IMR-90 (cell line): Measurements from ENCODE around the gene ACTRT3. TPM values are rescaled to one million over a fixed set of nuclear protein-coding genes. Genes with fewer than 3 reads are reported as not detected.

Experiments
- ATAC-seq: fragments of 200-7000 bp; cut with Tn5 transposase; 2 replicates; pipeline ENCODE4 v1.9.1; 2020; ENCODE audit warnings: low read depth, mild to moderate bottlenecking, moderate library complexity
- BruUV-seq: library from RNA; stranded (reverse); fragments of 400-500 nt; replicated peaks from 2 replicates; lab custom pipeline; 2021; lab: Mats Ljungman, UMichigan
- CTCF ChIA-PET: fragments of 300-600 bp; formaldehyde crosslinking; extraction: SDS; loops from one replicate; lab custom pipeline; 2021; ENCODE audit warnings: antibody characterized with exemption; lab: Yijun Ruan, JAX
- POLR2A ChIA-PET: fragments of 300-600 bp; sonication (Branson Sonifier 250); formaldehyde crosslinking; loops from one replicate; lab custom pipeline; 2022; ENCODE audit warnings: antibody characterized with exemption; ENCODE audit not compliant: unreplicated experiment; lab: Charles Lee
- DNase-seq: peaks from one replicate; pipeline ENCODE4 v3.0.0; 2013
- H2AFZ ChIP-seq: replicated peaks from 2 replicates; pipeline ENCODE3; 2013; ENCODE audit warnings: low read length, mild to moderate bottlenecking; ENCODE audit not compliant: poor library complexity
- H2AK5ac ChIP-seq: 2 replicates; pipeline ENCODE4 v1.6.1; 2013; ENCODE audit warnings: low read depth, low read length, inconsistent platforms
- H2AK9ac ChIP-seq: replicated peaks from 2 replicates; pipeline ENCODE3; 2013; ENCODE audit warnings: mild to moderate bottlenecking, low read depth, low read length, moderate library complexity; ENCODE audit not compliant: poor library complexity
- H2BK120ac ChIP-seq: 2 replicates; pipeline ENCODE4 v1.6.1; 2013; ENCODE audit warnings: low read depth, low read length, inconsistent platforms
- H2BK15ac ChIP-seq: 3 replicates; pipeline ENCODE4 v1.6.1; 2013; ENCODE audit warnings: low read depth, low read length, inconsistent platforms
- H2BK20ac ChIP-seq: 2 replicates; pipeline ENCODE4 v1.6.1; 2013; ENCODE audit warnings: low read depth, mild to moderate bottlenecking, inconsistent platforms, low read length, moderate library complexity
- H2BK5ac ChIP-seq: 2 replicates; pipeline ENCODE4 v1.6.1; 2013; ENCODE audit warnings: mild to moderate bottlenecking, low read depth, low read length, inconsistent platforms; ENCODE audit not compliant: poor library complexity, severe bottlenecking
- H3K14ac ChIP-seq: replicated peaks from 2 replicates; pipeline ENCODE4 v1.6.1; 2013; ENCODE audit warnings: low read depth, low read length, inconsistent platforms
- H3K18ac ChIP-seq: 2 replicates; pipeline ENCODE4 v1.6.1; 2013; ENCODE audit warnings: low read depth, low read length, control low read depth
- H3K23ac ChIP-seq: 2 replicates; pipeline ENCODE4 v1.6.1; 2013; ENCODE audit warnings: low read depth, low read length, inconsistent platforms
- H3K27ac ChIP-seq: 2 replicates; pipeline ENCODE4 v1.5.1; 2013; ENCODE audit warnings: mild to moderate bottlenecking, control low read depth, low read length; ENCODE audit not compliant: insufficient read depth
- H3K27me3 ChIP-seq: 2 replicates; pipeline ENCODE4 v1.6.1; 2013; ENCODE audit warnings: low read length; ENCODE audit not compliant: control insufficient read depth, insufficient read depth
- H3K36me3 ChIP-seq: 2 replicates; pipeline ENCODE4 v1.6.1; 2013; ENCODE audit warnings: low read length, mixed read lengths; ENCODE audit not compliant: control insufficient read depth, insufficient read depth
- H3K4ac ChIP-seq: 2 replicates; pipeline ENCODE4 v1.6.1; 2013; ENCODE audit warnings: low read depth, low read length, inconsistent platforms
- H3K4me1 ChIP-seq: 2 replicates; pipeline ENCODE4 v1.6.1; 2013; ENCODE audit warnings: low read length, mixed read lengths; ENCODE audit not compliant: control insufficient read depth, insufficient read depth
- H3K4me2 ChIP-seq: 2 replicates; pipeline ENCODE4 v1.6.1; 2013; ENCODE audit warnings: low read depth, mild to moderate bottlenecking, control low read depth, low read length, moderate library complexity
- H3K4me3 ChIP-seq: 2 replicates; pipeline ENCODE4 v1.5.1; 2013; ENCODE audit warnings: low read depth, mild to moderate bottlenecking, control low read depth, low read length, moderate library complexity; ENCODE audit not compliant: insufficient read depth
- H3K56ac ChIP-seq: 2 replicates; pipeline ENCODE4 v1.6.1; 2013; ENCODE audit warnings: low read length, inconsistent platforms; ENCODE audit not compliant: insufficient read depth; ENCODE audit errors: extremely low read depth
- H3K79me1 ChIP-seq, 2 experiments: 2 replicates each; pipeline ENCODE4 v1.6.1; 2013; ENCODE audit warnings: low read length in 2 of 2, inconsistent platforms in 1 of 2, low read depth in 1 of 2
- H3K9ac ChIP-seq: 2 replicates; pipeline ENCODE4 v1.6.1; 2013; ENCODE audit warnings: low read depth, low read length, control low read depth
- H3K9me1 ChIP-seq: 2 replicates; pipeline ENCODE4 v1.6.1; 2013; ENCODE audit warnings: low read length, inconsistent platforms; ENCODE audit not compliant: insufficient read depth
- H3K9me3 ChIP-seq: 2 replicates; pipeline ENCODE4 v1.6.1; 2013; ENCODE audit warnings: low read length; ENCODE audit not compliant: control insufficient read depth, insufficient read depth
- H4K20me1 ChIP-seq: 2 replicates; pipeline ENCODE4 v1.6.1; 2013; ENCODE audit warnings: low read length, inconsistent platforms; ENCODE audit not compliant: insufficient read depth
- H4K5ac ChIP-seq: 2 replicates; pipeline ENCODE4 v1.6.1; 2013; ENCODE audit warnings: mild to moderate bottlenecking, low read depth, low read length, control low read depth
- H4K8ac ChIP-seq, 2 experiments: 2 replicates each; pipeline ENCODE4 v1.6.1; 2013; ENCODE audit warnings: low read depth in 2 of 2, low read length in 2 of 2, control low read depth in 1 of 2, inconsistent platforms in 1 of 2
- H4K91ac ChIP-seq: 2 replicates; pipeline ENCODE4 v1.6.1; 2013; ENCODE audit warnings: low read depth, low read length, inconsistent platforms; ENCODE audit not compliant: insufficient read depth
- BHLHE40 ChIP-seq: fragments of 150-350 bp; IDR thresholded peaks from 2 replicates; pipeline ENCODE4 v1.6.1; 2016; ENCODE audit warnings: mild to moderate bottlenecking, low read depth, low read length
- CEBPB ChIP-seq: IDR thresholded peaks from 2 replicates; pipeline ENCODE4 v1.6.1; 2012; ENCODE audit warnings: low read depth, low read length, improper control_type of control experiment
- CHD1 ChIP-seq: IDR thresholded peaks from 2 replicates; pipeline ENCODE4 v1.6.1; 2012; ENCODE audit warnings: low read depth, low read length, improper control_type of control experiment
- CTCF ChIP-seq: conservative IDR thresholded peaks from 2 replicates; pipeline ENCODE4 v1.5.1; 2012; ENCODE audit warnings: mild to moderate bottlenecking, low read depth, low read length, improper control_type of control experiment
- FOS ChIP-seq: fragments of 150-350 bp; IDR thresholded peaks from 2 replicates; pipeline ENCODE4 v1.6.1; 2016; ENCODE audit warnings: low read depth, low read length
- MAFK ChIP-seq: IDR thresholded peaks from 2 replicates; pipeline ENCODE4 v1.6.1; 2012; ENCODE audit warnings: low read depth, low read length, improper control_type of control experiment
- MAZ ChIP-seq: IDR thresholded peaks from 2 replicates; pipeline ENCODE4 v1.6.1; 2012; ENCODE audit warnings: low read depth, mild to moderate bottlenecking, low read length, improper control_type of control experiment, moderate library complexity, borderline replicate concordance
- MXI1 ChIP-seq: IDR thresholded peaks from 2 replicates; pipeline ENCODE4 v1.6.1; 2012; ENCODE audit warnings: low read depth, mild to moderate bottlenecking, low read length, moderate library complexity, borderline replicate concordance
- NFE2L2 ChIP-seq: fragments of 150-350 bp; IDR thresholded peaks from 2 replicates; pipeline ENCODE4 v1.6.1; 2016; ENCODE audit warnings: low read depth, mild to moderate bottlenecking, low read length
- POLR2A ChIP-seq: IDR thresholded peaks from 2 replicates; pipeline ENCODE4 v1.6.1; 2012; ENCODE audit warnings: mild to moderate bottlenecking, low read depth, low read length
- RAD21 ChIP-seq: IDR thresholded peaks from 2 replicates; pipeline ENCODE4 v1.6.1; 2012; ENCODE audit warnings: low read length, improper control_type of control experiment
- RCOR1 ChIP-seq: IDR thresholded peaks from 2 replicates; pipeline ENCODE4 v1.6.1; 2012; ENCODE audit warnings: mild to moderate bottlenecking, low read length, improper control_type of control experiment; ENCODE audit not compliant: insufficient replicate concordance
- RFX5 ChIP-seq: IDR thresholded peaks from 2 replicates; pipeline ENCODE4 v1.8.0; 2012; ENCODE audit warnings: low read depth, mild to moderate bottlenecking, low read length, moderate library complexity
- SMC3 ChIP-seq: fragments of 150-350 bp; IDR thresholded peaks from 2 replicates; pipeline ENCODE4 v1.6.1; 2016; ENCODE audit warnings: low read depth, mild to moderate bottlenecking, antibody characterized with exemption, low read length, moderate library complexity
- WGBS, 2 experiments: methylation state at CpG; one replicate each; pipeline versions ENCODE4 v1.1.5 to v1.1.7; 2013; ENCODE audit warnings: missing lambda C conversion rate in 2 of 2; ENCODE audit not compliant: insufficient read length in 1 of 2; ENCODE audit errors: extremely low coverage in 2 of 2; 5-methylcytosine and 5-hydroxymethylcytosine counted together
- dilution Hi-C: fragments of 300-500 bp; cut with HindIII; formaldehyde crosslinking; loops from one replicate; pipeline ENCODE4 v1.14.3; 2018; ENCODE audit warnings: low sequenced_read_pairs; ENCODE audit not compliant: unreplicated experiment
- in situ Hi-C: fragments of 300-500 bp; cut with MboI; formaldehyde crosslinking; loops from 3 replicates; pipeline ENCODE4 v1.14.3; 2019; ENCODE audit warnings: low sequenced_read_pairs, inconsistent platforms, mixed read lengths
- intact Hi-C: fragments of 100-400 bp; cut with micrococcal nuclease; formaldehyde crosslinking; loops from 2 replicates; pipeline ENCODE4 v1.10.0; 2022
- polyA plus RNA-seq, 3 experiments: library from polyadenylated mRNA; depleted of rRNA; stranded (reverse); fragments of >200 nt; gene quantifications; 2 replicates each; pipeline ENCODE4 v1.2.3, GENCODE V29; 2012; ENCODE audit warnings: low replicate concordance in 1 of 3
- total RNA-seq: library from RNA; depleted of rRNA; stranded (reverse); fragments of >200 nt; gene quantifications from 2 replicates; pipeline ENCODE4 v1.2.3, GENCODE V29; 2012
- TF ChIP-seq, protein P1 (sequence below): fragments of 150-350 bp; IDR thresholded peaks from 2 replicates; pipeline ENCODE4 v1.6.1; 2016; ENCODE audit warnings: low read depth, mild to moderate bottlenecking, low read length, moderate library complexity, borderline replicate concordance

The ACTRT3 gene
- total and polyA plus RNA-seq, 2 of the 4 experiments (the other 2 are of a cell fraction), result 0.97 to 2.5 TPM

- Histone ChIP-seq H3K23ac (no peak overlapping the region), H3K9me1 (peaks cover 9% of the 10 kb centered on the region), H2AFZ (peak overlapping the region; percentile 19), H3K14ac (no peak overlapping the region), H3K4me1 (peaks cover 6% of the 10 kb centered on the region), H2BK120ac (no peak overlapping the region), H4K5ac (no peak overlapping the region), H4K20me1 (no peaks in the 10 kb centered on the region), H3K56ac (no peak overlapping the region), H4K8ac (no peak overlapping the region; a peak in 1 of 4 replicates), H3K9ac (no peak overlapping the region), H2BK5ac (no peak overlapping the region), H3K9me3 (no peaks in the 10 kb centered on the region), H3K4me3 (no peak overlapping the region), H2AK5ac (no peak overlapping the region), H3K4me2 (no peak overlapping the region; the same call in 1 of the 2 replicates), H3K18ac (no peak overlapping the region), H3K4ac (no peak overlapping the region), H2BK20ac (no peak overlapping the region), H4K91ac (no peak overlapping the region), H2BK15ac (no peak overlapping the region), H3K27me3 (no peaks in the 10 kb centered on the region), H2AK9ac (no peak overlapping the region), H3K27ac (no peak overlapping the region), H3K36me3 (no peaks in the 10 kb centered on the region), H3K79me1 (peaks cover 0 to 3% of the 10 kb centered on the region in 2 experiments; a peak in 1 of 4 replicates)
- 75% methylated on average over 9 of the region's 27 CpGs; no CpG with 5 or more reads in 1 of the 2 experiments for WGBS, 2 experiments
- dilution Hi-C loops, result no loop called here
- BruUV-seq, result no TSS peak
- in situ Hi-C loops, result no loop called here
- DNase-seq (no peak), ATAC-seq (no peak)
- intact Hi-C loops, result loop anchor here (5.0 kb wide), 1 partner anchor 37 kb away; no protein-coding TSS in a partner anchor
- CTCF ChIA-PET, result no interaction called here
- POLR2A ChIA-PET, result no interaction called here
- TF ChIP-seq NFE2L2 (no peak), POLR2A (no peak), MAFK (no peak), RCOR1 (no peak), RAD21 (no peak), MAZ (no peak), CTCF (no peak), CEBPB (no peak), RFX5 (no peak), CHD1 (no peak), MXI1 (no peak), BHLHE40 (no peak), SMC3 (no peak), FOS (no peak)
- TF ChIP-seq, protein P1, sequence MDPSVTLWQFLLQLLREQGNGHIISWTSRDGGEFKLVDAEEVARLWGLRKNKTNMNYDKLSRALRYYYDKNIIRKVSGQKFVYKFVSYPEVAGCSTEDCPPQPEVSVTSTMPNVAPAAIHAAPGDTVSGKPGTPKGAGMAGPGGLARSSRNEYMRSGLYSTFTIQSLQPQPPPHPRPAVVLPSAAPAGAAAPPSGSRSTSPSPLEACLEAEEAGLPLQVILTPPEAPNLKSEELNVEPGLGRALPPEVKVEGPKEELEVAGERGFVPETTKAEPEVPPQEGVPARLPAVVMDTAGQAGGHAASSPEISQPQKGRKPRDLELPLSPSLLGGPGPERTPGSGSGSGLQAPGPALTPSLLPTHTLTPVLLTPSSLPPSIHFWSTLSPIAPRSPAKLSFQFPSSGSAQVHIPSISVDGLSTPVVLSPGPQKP, result no peak
Observed at GRCh38 chr3:169813757-169814517, 44.6 kb upstream of the ACTRT3 start.
